DOHH2 (cell line): ENCODE results near the gene SH3PXD2A.

Experiments used
- H3F3A ChIP-seq: fragments of 200-600 bp; sonication (generic), shearing (Covaris generic); 2 replicates; pipeline ENCODE4 v1.6.0; 2016; ENCODE audit warnings: antibody characterized with exemption, mild to moderate bottlenecking; ENCODE audit not compliant: control insufficient read depth, insufficient read depth
- H3K27ac ChIP-seq: fragments of 200-600 bp; sonication (generic); 2 replicates; pipeline ENCODE4 v1.5.1; 2014; ENCODE audit warnings: low read depth, mild to moderate bottlenecking, low read length, moderate library complexity
- H3K27me3 ChIP-seq: fragments of 200-600 bp; sonication (generic); 2 replicates; pipeline ENCODE4 v1.6.1; 2014; ENCODE audit warnings: mild to moderate bottlenecking, low read length, mixed read lengths; ENCODE audit not compliant: control insufficient read depth
- H3K36me3 ChIP-seq: fragments of 200-600 bp; sonication (generic); 2 replicates; pipeline ENCODE4 v1.6.1; 2014; ENCODE audit warnings: mild to moderate bottlenecking, low read length, moderate library complexity, mixed read lengths; ENCODE audit not compliant: control insufficient read depth
- H3K4me1 ChIP-seq: fragments of 200-600 bp; sonication (generic); 2 replicates; pipeline ENCODE4 v1.6.1; 2014; ENCODE audit warnings: mild to moderate bottlenecking, low read length, mixed read lengths; ENCODE audit not compliant: control insufficient read depth
- H3K4me2 ChIP-seq: fragments of 200-600 bp; sonication (generic); 2 replicates; pipeline ENCODE4 v1.6.0; 2014; ENCODE audit warnings: mild to moderate bottlenecking, low read length, moderate library complexity
- H3K4me3 ChIP-seq: fragments of 200-600 bp; sonication (generic); 2 replicates; pipeline ENCODE4 v1.5.1; 2014; ENCODE audit warnings: mild to moderate bottlenecking, low read length, mixed read lengths
- H3K79me2 ChIP-seq: fragments of 200-600 bp; sonication (generic); 2 replicates; pipeline ENCODE4 v1.6.1; 2014; ENCODE audit warnings: mild to moderate bottlenecking, low read length, mixed read lengths; ENCODE audit not compliant: control insufficient read depth
- H3K9me2 ChIP-seq: fragments of 200-600 bp; sonication (generic); replicated peaks from 2 replicates; pipeline ENCODE4 v1.6.1; 2014; ENCODE audit warnings: mild to moderate bottlenecking, low read length, mixed read lengths; ENCODE audit not compliant: control insufficient read depth
- H3K9me3 ChIP-seq: fragments of 200-600 bp; sonication (generic); 2 replicates; pipeline ENCODE4 v1.6.1; 2014; ENCODE audit warnings: antibody characterized with exemption, low read length, mixed read lengths; ENCODE audit not compliant: control insufficient read depth, insufficient read depth
- H4K20me1 ChIP-seq: fragments of 200-600 bp; sonication (generic); 2 replicates; pipeline ENCODE4 v1.6.0; 2014; ENCODE audit warnings: low read depth, mild to moderate bottlenecking, antibody characterized with exemption, low read length, moderate library complexity; ENCODE audit not compliant: control insufficient read depth, insufficient read depth
- EZH2phosphoT487 ChIP-seq: fragments of 200-600 bp; sonication (generic); IDR thresholded peaks from 2 replicates; pipeline ENCODE4 v1.6.1; 2017; ENCODE audit warnings: borderline replicate concordance, mild to moderate bottlenecking, antibody characterized with exemption, low read length, moderate library complexity, mixed read lengths
- TF ChIP-seq, protein P1 (sequence below): fragments of 200-600 bp; sonication (generic); IDR thresholded peaks from one replicate; pipeline ENCODE4 v1.5.1; 2014; ENCODE audit warnings: antibody characterized with exemption, mild to moderate bottlenecking, low read depth, low read length; ENCODE audit not compliant: poor library complexity, severe bottlenecking

Gene SH3PXD2A

DNA sequence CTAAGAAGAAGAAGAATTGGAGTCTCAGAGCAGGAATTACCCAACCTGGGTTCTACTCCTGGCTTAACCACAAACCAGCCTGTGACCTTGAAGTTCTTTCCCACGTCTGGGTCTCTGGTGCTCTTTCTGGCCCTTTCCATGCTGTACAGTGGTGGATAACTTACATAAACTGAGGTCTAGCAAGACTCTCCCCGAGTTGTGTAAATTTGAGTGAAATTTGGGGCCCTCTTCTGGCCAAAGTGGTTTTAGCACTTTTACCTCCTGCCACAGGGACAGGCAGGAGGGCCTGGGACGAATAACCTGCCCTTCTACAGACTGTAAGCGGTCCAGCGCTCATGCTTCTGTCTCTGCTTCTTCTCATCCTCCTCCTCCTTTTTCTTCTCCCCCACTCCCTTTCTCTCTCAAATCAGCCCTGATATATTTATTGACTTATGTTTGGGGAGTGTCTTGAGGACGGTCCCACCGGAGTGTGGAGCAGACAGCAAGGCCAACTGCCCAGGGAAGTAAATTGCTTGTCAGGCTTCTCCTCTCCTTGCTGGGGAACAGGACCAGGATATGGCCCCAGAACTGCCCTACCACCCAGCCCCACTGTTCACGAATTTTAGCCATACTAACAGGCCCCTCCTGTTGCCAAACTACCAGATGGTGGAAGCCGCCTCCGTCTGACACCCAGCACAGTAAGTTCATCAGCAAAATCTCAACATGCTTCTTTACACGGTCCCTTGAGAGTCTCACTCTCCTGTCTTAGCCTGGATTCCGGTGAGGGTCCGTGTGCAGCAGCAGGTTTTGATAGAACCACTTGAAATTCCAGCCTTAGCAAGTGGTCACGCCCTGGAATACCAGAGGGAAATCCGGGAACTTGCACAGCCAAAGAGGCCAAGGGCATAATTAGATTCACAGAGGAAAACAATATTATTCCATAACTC, 4.0 kb upstream of the SH3PXD2A start:
- no peaks in the 10 kb centered on the region for H3K9me2 ChIP-seq
- H3K36me3 ChIP-seq: no peaks in the 10 kb centered on the region
- peaks cover 9% of the 10 kb centered on the region for H3K27me3 ChIP-seq
- H4K20me1 ChIP-seq: no peaks in the 10 kb centered on the region
- H3K4me1 ChIP-seq: no peaks in the 10 kb centered on the region
- H3K4me3 ChIP-seq: no peak overlapping the region
- no peak for TF ChIP-seq EZH2phosphoT487
- TF ChIP-seq, protein P1, sequence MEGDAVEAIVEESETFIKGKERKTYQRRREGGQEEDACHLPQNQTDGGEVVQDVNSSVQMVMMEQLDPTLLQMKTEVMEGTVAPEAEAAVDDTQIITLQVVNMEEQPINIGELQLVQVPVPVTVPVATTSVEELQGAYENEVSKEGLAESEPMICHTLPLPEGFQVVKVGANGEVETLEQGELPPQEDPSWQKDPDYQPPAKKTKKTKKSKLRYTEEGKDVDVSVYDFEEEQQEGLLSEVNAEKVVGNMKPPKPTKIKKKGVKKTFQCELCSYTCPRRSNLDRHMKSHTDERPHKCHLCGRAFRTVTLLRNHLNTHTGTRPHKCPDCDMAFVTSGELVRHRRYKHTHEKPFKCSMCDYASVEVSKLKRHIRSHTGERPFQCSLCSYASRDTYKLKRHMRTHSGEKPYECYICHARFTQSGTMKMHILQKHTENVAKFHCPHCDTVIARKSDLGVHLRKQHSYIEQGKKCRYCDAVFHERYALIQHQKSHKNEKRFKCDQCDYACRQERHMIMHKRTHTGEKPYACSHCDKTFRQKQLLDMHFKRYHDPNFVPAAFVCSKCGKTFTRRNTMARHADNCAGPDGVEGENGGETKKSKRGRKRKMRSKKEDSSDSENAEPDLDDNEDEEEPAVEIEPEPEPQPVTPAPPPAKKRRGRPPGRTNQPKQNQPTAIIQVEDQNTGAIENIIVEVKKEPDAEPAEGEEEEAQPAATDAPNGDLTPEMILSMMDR: peak; percentile 74
- no peaks in the 10 kb centered on the region for H3F3A ChIP-seq
- no peak overlapping the region for H3K4me2 ChIP-seq
- no peaks in the 10 kb centered on the region for H3K79me2 ChIP-seq
- H3K9me3 ChIP-seq: no peaks in the 10 kb centered on the region
- H3K27ac ChIP-seq: no peak overlapping the region

DNA sequence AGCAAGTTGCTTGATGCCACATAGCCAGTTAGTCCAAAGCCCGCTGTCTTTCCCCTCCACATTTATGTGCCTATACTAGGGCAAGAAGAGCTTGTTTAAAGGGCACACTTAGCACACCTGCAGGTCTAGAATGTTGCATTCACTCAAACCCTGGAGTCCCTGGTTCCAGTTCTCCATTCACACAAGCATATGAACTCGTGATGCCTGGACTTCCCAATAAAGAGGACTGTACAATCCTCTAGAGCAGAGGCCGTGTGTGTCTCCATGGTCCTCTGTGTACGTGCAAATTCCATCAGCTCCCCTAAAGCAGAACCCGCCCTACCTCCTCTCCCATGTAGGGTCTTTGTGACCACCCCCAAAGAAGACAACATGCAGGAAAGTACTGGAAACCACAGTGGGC, 3.0 kb upstream of the SH3PXD2A start:
- Histone ChIP-seq H3K36me3 (no peaks in the 10 kb centered on the region), H3K9me2 (no peaks in the 10 kb centered on the region), H3K79me2 (no peaks in the 10 kb centered on the region), H3K9me3 (no peaks in the 10 kb centered on the region), H4K20me1 (no peaks in the 10 kb centered on the region), H3K4me2 (no peak overlapping the region), H3K27ac (no peak overlapping the region), H3F3A (no peaks in the 10 kb centered on the region), H3K4me1 (no peaks in the 10 kb centered on the region), H3K4me3 (no peak overlapping the region), H3K27me3 (peaks cover 19% of the 10 kb centered on the region)
- TF ChIP-seq EZH2phosphoT487: no peak
- TF ChIP-seq, protein P1: no peak

DNA sequence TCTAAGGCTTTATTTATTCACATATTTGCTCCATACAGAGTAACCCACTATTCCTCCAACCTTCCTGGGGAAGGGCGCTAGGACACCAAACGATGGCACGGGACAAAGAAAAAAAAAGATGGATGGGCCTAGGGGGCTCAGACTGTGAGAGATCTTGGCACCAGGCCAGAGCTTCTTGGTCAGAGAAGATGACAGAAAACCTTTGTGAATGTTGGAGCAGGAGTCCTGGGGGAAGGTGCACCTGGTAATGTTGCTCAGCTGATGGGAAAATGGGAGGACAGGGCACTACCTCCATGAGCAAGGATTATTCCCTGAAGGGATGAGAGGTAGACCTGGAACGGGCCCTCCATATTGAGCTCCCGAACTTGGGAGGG, 1.4 kb upstream of the SH3PXD2A start:
- H3K27ac ChIP-seq: no peak overlapping the region
- TF ChIP-seq, protein P1: no peak
- no peak for TF ChIP-seq EZH2phosphoT487
- H4K20me1 ChIP-seq: no peaks in the 10 kb centered on the region
- no peaks in the 10 kb centered on the region for H3K36me3 ChIP-seq
- H3K4me3 ChIP-seq: no peak overlapping the region
- no peaks in the 10 kb centered on the region for H3K4me1 ChIP-seq
- H3K9me3 ChIP-seq: no peaks in the 10 kb centered on the region
- no peaks in the 10 kb centered on the region for H3K79me2 ChIP-seq
- peaks cover 19% of the 10 kb centered on the region for H3K27me3 ChIP-seq
- no peaks in the 10 kb centered on the region for H3K9me2 ChIP-seq
- no peaks in the 10 kb centered on the region for H3F3A ChIP-seq
- no peak overlapping the region for H3K4me2 ChIP-seq
